ENCODE data around the gene SLC22A12. TPM values are rescaled to one million over a fixed set of nuclear protein-coding genes. Genes with fewer than 3 reads are reported as not detected.

Gene SLC22A12
- total RNA-seq, 4 donors from 2014 or later, result not detected

DNA sequence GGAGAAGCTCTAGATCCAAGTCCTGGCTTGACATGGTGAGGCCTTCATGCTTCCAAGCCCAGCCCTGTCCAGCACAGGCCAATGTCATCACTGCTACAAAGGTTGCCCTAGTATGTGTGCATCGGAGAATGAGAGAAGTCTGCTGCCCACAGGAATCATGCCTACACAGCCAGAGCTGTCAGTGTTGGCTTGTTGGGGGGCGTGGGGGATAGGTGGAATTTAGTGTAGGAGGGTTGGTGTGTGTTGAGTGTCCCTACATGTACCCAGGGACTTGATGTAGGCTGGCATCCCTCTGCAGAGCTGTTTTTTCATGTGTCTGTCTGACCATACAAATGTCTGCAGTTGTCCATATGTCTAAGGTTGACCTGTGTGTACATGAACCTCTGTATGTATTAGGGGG is 37.6 kb downstream of the SLC22A12 start:
- no peak overlapping the region for H3K4me3 ChIP-seq
- H3K27ac ChIP-seq, result no peak overlapping the region
- H3K9me3 ChIP-seq, result no peaks in the 10 kb centered on the region
- no peaks in the 10 kb centered on the region for H3K27me3 ChIP-seq
- H3K4me1 ChIP-seq, result peaks cover 0 to 6% (median 0%) of the 10 kb centered on the region in 4 donors
- TF ChIP-seq CTCF (IDR thresholded peaks at IDR 0.05) (no peak), POLR2A (IDR thresholded peaks at IDR 0.05) (no peak)
- DNase-seq, result no peak
- no peaks in the 10 kb centered on the region for H3K36me3 ChIP-seq

- Histone ChIP-seq H3K36me3 (no peaks in the 10 kb centered on the region), H3K27ac (no peak overlapping the region), H3K4me1 (peaks cover 0 to 6% (median 0%) of the 10 kb centered on the region in 4 donors), H3K27me3 (no peaks in the 10 kb centered on the region), H3K9me3 (no peaks in the 10 kb centered on the region), H3K4me3 (no peak overlapping the region)
- DNase-seq, result no peak
- TF ChIP-seq POLR2A (IDR thresholded peaks at IDR 0.05), result no peak
- no peak for TF ChIP-seq CTCF (IDR thresholded peaks at IDR 0.05)
These were observed 38.1 kb downstream of the SLC22A12 start for GRCh38 chr11:64629103-64629502.

GRCh38 chr11:64629796-64630562 is 39.0 kb downstream of the SLC22A12 start:
- TF ChIP-seq POLR2A (IDR thresholded peaks at IDR 0.05) (no peak), CTCF (IDR thresholded peaks at IDR 0.05) (no peak)
- Histone ChIP-seq H3K27ac (no peak overlapping the region), H3K4me3 (no peak overlapping the region), H3K9me3 (no peaks in the 10 kb centered on the region), H3K27me3 (no peaks in the 10 kb centered on the region), H3K36me3 (no peaks in the 10 kb centered on the region), H3K4me1 (peaks cover 0 to 3% (median 0%) of the 10 kb centered on the region in 4 donors)
- no peak for DNase-seq

DNA sequence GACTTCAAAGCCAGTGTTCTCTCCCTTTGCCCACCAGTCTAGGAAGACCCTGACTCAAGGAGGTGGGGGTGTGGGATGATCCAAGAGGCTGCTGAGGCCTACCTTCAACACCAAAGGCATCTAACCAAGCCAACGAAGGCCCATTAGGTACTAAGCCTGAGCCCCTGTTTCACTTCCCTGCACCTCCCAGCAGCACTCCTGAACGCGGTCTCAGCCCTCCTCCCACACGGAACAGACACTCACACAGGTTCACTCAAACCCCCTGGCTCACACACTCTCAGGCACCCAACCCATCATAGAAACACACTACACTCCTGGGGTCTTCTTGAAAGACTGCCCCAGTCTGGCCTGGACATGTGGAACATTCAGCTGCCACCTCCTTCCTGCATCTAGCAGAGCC is 40.7 kb downstream of the SLC22A12 start:
- Histone ChIP-seq H3K36me3 (no peaks in the 10 kb centered on the region), H3K4me3 (no peak overlapping the region), H3K4me1 (no peaks in the 10 kb centered on the region), H3K9me3 (no peaks in the 10 kb centered on the region), H3K27me3 (no peaks in the 10 kb centered on the region), H3K27ac (no peak overlapping the region)
- TF ChIP-seq POLR2A (IDR thresholded peaks at IDR 0.05), result no peak
- TF ChIP-seq CTCF (IDR thresholded peaks at IDR 0.05), result no peak
- no peak for DNase-seq

- Histone ChIP-seq H3K27ac (no peak overlapping the region), H3K4me3 (no peak overlapping the region), H3K27me3 (no peaks in the 10 kb centered on the region), H3K9me3 (no peaks in the 10 kb centered on the region), H3K4me1 (no peaks in the 10 kb centered on the region), H3K36me3 (no peaks in the 10 kb centered on the region)
- no peak for DNase-seq
- TF ChIP-seq POLR2A (IDR thresholded peaks at IDR 0.05), result no peak
- TF ChIP-seq CTCF (IDR thresholded peaks at IDR 0.05), result no peak
These were observed 41.2 kb downstream of the SLC22A12 start for GRCh38 chr11:64632237-64632636.

All from Peyer's patch (tissue), 4 donors.